Kidney (tissue), 14 donors: ENCODE measurements around the gene IL17C. TPM values are rescaled to one million over a fixed set of nuclear protein-coding genes. Genes with fewer than 3 reads are reported as not detected.

ENCODE experiments used
- DNase-seq, 5 donors: peaks; one replicate each; pipeline ENCODE4 v3.0.0-alpha.2; 2013 to 2020
- FAIRE-seq: peaks from 2 replicates; lab custom pipeline; 2012; peaks lifted over from hg19 to GRCh38; lab: Jason Lieb, UNC
- H3K27ac ChIP-seq, 2 donors: one replicate each; pipeline ENCODE4 v1.7.0; 2013; ENCODE audit warnings: low read depth in 2 of 2, low read length in 2 of 2, inconsistent platforms in 1 of 2
- H3K27me3 ChIP-seq: one replicate; pipeline ENCODE4 v1.7.1; 2013; ENCODE audit warnings: low read length, inconsistent platforms; ENCODE audit not compliant: control insufficient read depth, insufficient read depth
- H3K36me3 ChIP-seq, 3 donors: one replicate each; pipeline versions ENCODE4 v1.7.0 to v1.7.1; 2013; ENCODE audit warnings: low read length in 3 of 3, control low read depth in 1 of 3, inconsistent platforms in 1 of 3; ENCODE audit not compliant: insufficient read depth in 3 of 3, control insufficient read depth in 2 of 3
- H3K4me1 ChIP-seq, 3 donors: one replicate each; pipeline versions ENCODE4 v1.7.0 to v1.7.1; 2013; ENCODE audit warnings: low read length in 3 of 3, inconsistent platforms in 1 of 3, low read depth in 1 of 3; ENCODE audit not compliant: control insufficient read depth in 2 of 3, insufficient read depth in 2 of 3
- H3K4me3 ChIP-seq, 3 donors: one replicate each; pipeline versions ENCODE4 v1.7.0 to v1.8.1; 2013; ENCODE audit warnings: low read length in 3 of 3, control low read depth in 1 of 3, inconsistent platforms in 1 of 3
- H3K9ac ChIP-seq, 3 donors: one replicate each; pipeline versions ENCODE4 v1.7.0 to v1.7.1; 2013; ENCODE audit warnings: low read length in 3 of 3, control low read depth in 1 of 3, inconsistent platforms in 1 of 3
- H3K9me3 ChIP-seq, 3 donors: one replicate each; pipeline versions ENCODE4 v1.7.0 to v1.7.1; 2013; ENCODE audit warnings: low read length in 3 of 3, control low read depth in 1 of 3, inconsistent platforms in 1 of 3; ENCODE audit not compliant: control insufficient read depth in 2 of 3, insufficient read depth in 1 of 3
- CTCF ChIP-seq: IDR thresholded peaks from 3 replicates; pipeline ENCODE4 v1.5.1; 2012; ENCODE audit warnings: mild to moderate bottlenecking, moderate library complexity, borderline replicate concordance; ENCODE audit not compliant: insufficient read depth; ENCODE audit errors: extremely low read depth
- intact Hi-C: fragments of 100-400 bp; cut with DNase I; formaldehyde crosslinking; loops from one replicate; pipeline ENCODE4 v1.11.1; 2022
- polyA plus RNA-seq: library from polyadenylated mRNA; stranded (reverse); fragments of 350-450 nt; fragmentation: Illumina TruSeq; extraction: RNeasy Lipid Tissue Mini Kit (QIAGEN cat#74804); gene quantifications from one replicate; pipeline ENCODE4 v1.2.3, GENCODE V29; 2014; ENCODE audit warnings: low read depth, low replicate concordance; ENCODE audit not compliant: insufficient read depth
- total RNA-seq: library from RNA; stranded (reverse); fragmentation: NEBNext Ultra II Directional; extraction: Animal tissue kit (Norgen Biotek cat#: 25700); gene quantifications from one replicate; pipeline ENCODE4 v1.2.1, GENCODE V29; 2021
- donor health status: control.
- donor health status: control.
- donor health status: control.
- donor health status: control.
- donor health status: control.
- donor health status: DM: yes; HTN: yes; CAD: no.
- donor health status: Normal renal cell carcinoma (clear cell type).

Gene IL17C
- total and polyA plus RNA-seq, 2 donors from 2014 or later: not detected

GRCh38 chr16:88687254-88687576, 48.8 kb downstream of the IL17C start:
- TF ChIP-seq CTCF: no peak
- no peak overlapping the region for H3K9ac ChIP-seq

GRCh38 chr16:88687676-88688012, 49.3 kb downstream of the IL17C start:
- Histone ChIP-seq H3K9me3 (no peaks in the 10 kb centered on the region), H3K4me1 (peaks cover 0 to 4% (median 0%) of the 10 kb centered on the region in 3 donors), H3K4me3 (no peak overlapping the region), H3K27me3 (peaks cover 8% of the 10 kb centered on the region), H3K9ac (no peak overlapping the region), H3K36me3 (no peaks in the 10 kb centered on the region), H3K27ac (no peak overlapping the region)
- DNase-seq: no peak
- no peak for FAIRE-seq
- no peak for TF ChIP-seq CTCF
- intact Hi-C loops: no loop called here

More at GRCh38 chr16:88687254-88687576, 48.8 kb downstream of the IL17C start:
- Histone ChIP-seq H3K27me3 (peaks cover 8% of the 10 kb centered on the region), H3K9me3 (no peaks in the 10 kb centered on the region), H3K36me3 (no peaks in the 10 kb centered on the region), H3K27ac (no peak overlapping the region), H3K4me3 (no peak overlapping the region), H3K4me1 (peaks cover 0 to 4% (median 0%) of the 10 kb centered on the region in 3 donors)
- FAIRE-seq (no peak), DNase-seq (peak in 1 of 5 donors; percentile 64)
- intact Hi-C loops: no loop called here

- DNase-seq: peak in 1 of 5 donors; percentile 71
- no peaks in the 10 kb centered on the region for H3K36me3 ChIP-seq
- no peak overlapping the region for H3K9ac ChIP-seq
- no peak for FAIRE-seq
- H3K27ac ChIP-seq: no peak overlapping the region
- H3K4me3 ChIP-seq: no peak overlapping the region
- TF ChIP-seq CTCF: no peak
- H3K9me3 ChIP-seq: no peaks in the 10 kb centered on the region
- intact Hi-C loops: no loop called here
- H3K4me1 ChIP-seq: peaks cover 0 to 4% (median 0%) of the 10 kb centered on the region in 3 donors
- H3K27me3 ChIP-seq: peaks cover 8% of the 10 kb centered on the region
These were observed 49.8 kb downstream of the IL17C start for GRCh38 chr16:88688013-88688778.

Other genes with a start within 250 kb of the IL17C start
- gene ZFPM1, start 185.3 kb upstream of the IL17C start, total RNA-seq: 9.2 TPM
- 1.9 TPM for gene ZFPM1, start 185.3 kb upstream of the IL17C start, polyA plus RNA-seq
- 38.2 TPM for gene ZC3H18, start 68.2 kb upstream of the IL17C start, total RNA-seq
- gene ZC3H18, start 68.2 kb upstream of the IL17C start, polyA plus RNA-seq: 11.4 TPM
- 395 TPM for gene CYBA, start 12.5 kb downstream of the IL17C start, total RNA-seq
- 263 TPM for gene CYBA, start 12.5 kb downstream of the IL17C start, polyA plus RNA-seq
- gene MVD, start 24.5 kb downstream of the IL17C start, total RNA-seq: 35.4 TPM
- 48.9 TPM for gene MVD, start 24.5 kb downstream of the IL17C start, polyA plus RNA-seq
- 2.3 TPM for gene SNAI3, start 47.9 kb downstream of the IL17C start, total RNA-seq
- 0.75 TPM for gene SNAI3, start 47.9 kb downstream of the IL17C start, polyA plus RNA-seq
- gene RNF166, start 67.8 kb downstream of the IL17C start, total RNA-seq: 31.4 TPM
- 16.3 TPM for gene RNF166, start 67.8 kb downstream of the IL17C start, polyA plus RNA-seq
- gene CTU2, start 67.9 kb downstream of the IL17C start, total RNA-seq: 18.8 TPM
- gene CTU2, start 67.9 kb downstream of the IL17C start, polyA plus RNA-seq: 11.1 TPM
- gene PIEZO1, start 146.6 kb downstream of the IL17C start, total RNA-seq: 124 TPM
- 103 TPM for gene PIEZO1, start 146.6 kb downstream of the IL17C start, polyA plus RNA-seq
- 1.5 TPM for gene CDT1, start 165.2 kb downstream of the IL17C start, total RNA-seq
- 0.56 TPM for gene CDT1, start 165.2 kb downstream of the IL17C start, polyA plus RNA-seq
- gene APRT, start 173.4 kb downstream of the IL17C start, total RNA-seq: 105 TPM
- gene APRT, start 173.4 kb downstream of the IL17C start, polyA plus RNA-seq: 204 TPM
- gene GALNS, start 218.4 kb downstream of the IL17C start, total RNA-seq: 37.2 TPM
- 15.8 TPM for gene GALNS, start 218.4 kb downstream of the IL17C start, polyA plus RNA-seq
- 48.3 TPM for gene TRAPPC2L, start 218.6 kb downstream of the IL17C start, total RNA-seq
- 155 TPM for gene TRAPPC2L, start 218.6 kb downstream of the IL17C start, polyA plus RNA-seq
- gene PABPN1L, start 228.1 kb downstream of the IL17C start, total RNA-seq: not detected
- gene PABPN1L, start 228.1 kb downstream of the IL17C start, polyA plus RNA-seq: not detected